Stimulated activated CD4-positive, alpha-beta T cell treated with anti-CD3 and anti-CD28 coated beads, Interleukin-4, amount 100 ng/mL, for 24 hours (primary cell): Measurements from ENCODE around the gene ADAR.

Experiments
- DNase-seq: peaks from one replicate; pipeline ENCODE4 v3.0.0-alpha.2; 2020

Gene ADAR

GRCh38 chr1:154579374-154579773, 28.6 kb downstream of the ADAR start:
- DNase-seq: no peak

DNA sequence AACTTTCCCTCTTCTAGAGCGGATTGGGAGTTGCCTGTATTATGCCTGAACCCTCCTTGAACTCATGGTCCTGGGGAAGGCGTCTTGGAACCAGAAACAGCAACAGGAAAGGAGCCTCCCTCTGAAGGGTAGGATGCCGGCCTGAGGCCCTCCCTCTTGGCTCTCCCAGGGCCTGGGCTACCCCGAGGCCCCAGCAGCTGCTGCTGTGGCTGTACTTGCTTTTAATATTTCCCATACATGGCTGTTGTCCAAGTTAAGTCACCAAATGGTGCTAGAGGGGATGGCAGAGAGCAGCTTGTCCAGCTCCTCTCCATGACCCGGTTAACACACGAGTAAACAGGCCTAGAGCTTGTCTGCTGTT, 29.9 kb downstream of the ADAR start:
- DNase-seq: no peak

- DNase-seq: no peak
These were observed 30.5 kb downstream of the ADAR start for GRCh38 chr1:154577346-154578057.

DNA sequence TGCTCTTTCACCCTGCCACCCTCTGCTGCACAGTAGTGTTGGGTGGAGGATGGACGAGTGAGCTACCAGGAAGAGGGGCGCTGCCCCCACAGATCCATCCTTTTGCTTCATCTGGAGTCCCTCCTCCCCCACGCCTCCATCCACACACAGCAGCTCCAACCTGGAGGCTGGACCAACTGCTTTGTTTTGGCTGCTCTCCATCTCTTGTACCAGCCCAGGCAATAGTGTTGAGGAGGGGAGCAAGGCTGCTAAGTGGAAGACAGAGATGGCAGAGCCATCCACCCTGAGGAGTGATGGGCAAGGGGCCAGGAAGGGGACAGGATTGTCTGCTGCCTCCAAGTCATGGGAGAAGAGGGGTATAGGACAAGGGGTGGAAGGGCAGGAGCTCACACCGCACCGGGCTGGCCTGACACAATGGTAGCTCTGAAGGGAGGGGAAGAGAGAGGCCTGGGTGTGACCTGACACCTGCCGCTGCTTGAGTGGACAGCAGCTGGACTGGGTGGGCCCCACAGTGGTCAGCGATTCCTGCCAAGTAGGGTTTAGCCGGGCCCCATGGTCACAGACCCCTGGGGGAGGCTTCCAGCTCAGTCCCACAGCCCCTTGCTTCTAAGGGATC, 31.9 kb downstream of the ADAR start:
- no peak for DNase-seq

- no peak for DNase-seq
These were observed 32.6 kb downstream of the ADAR start for GRCh38 chr1:154575147-154575927.

GRCh38 chr1:154574716-154575115, 33.3 kb downstream of the ADAR start:
- DNase-seq: no peak

- no peak for DNase-seq
These were observed 34.8 kb downstream of the ADAR start for GRCh38 chr1:154573168-154573510.

GRCh38 chr1:154572468-154573167, 35.4 kb downstream of the ADAR start:
- no peak for DNase-seq

- no peak for DNase-seq
These were observed 36.1 kb downstream of the ADAR start for GRCh38 chr1:154571964-154572288.

DNA sequence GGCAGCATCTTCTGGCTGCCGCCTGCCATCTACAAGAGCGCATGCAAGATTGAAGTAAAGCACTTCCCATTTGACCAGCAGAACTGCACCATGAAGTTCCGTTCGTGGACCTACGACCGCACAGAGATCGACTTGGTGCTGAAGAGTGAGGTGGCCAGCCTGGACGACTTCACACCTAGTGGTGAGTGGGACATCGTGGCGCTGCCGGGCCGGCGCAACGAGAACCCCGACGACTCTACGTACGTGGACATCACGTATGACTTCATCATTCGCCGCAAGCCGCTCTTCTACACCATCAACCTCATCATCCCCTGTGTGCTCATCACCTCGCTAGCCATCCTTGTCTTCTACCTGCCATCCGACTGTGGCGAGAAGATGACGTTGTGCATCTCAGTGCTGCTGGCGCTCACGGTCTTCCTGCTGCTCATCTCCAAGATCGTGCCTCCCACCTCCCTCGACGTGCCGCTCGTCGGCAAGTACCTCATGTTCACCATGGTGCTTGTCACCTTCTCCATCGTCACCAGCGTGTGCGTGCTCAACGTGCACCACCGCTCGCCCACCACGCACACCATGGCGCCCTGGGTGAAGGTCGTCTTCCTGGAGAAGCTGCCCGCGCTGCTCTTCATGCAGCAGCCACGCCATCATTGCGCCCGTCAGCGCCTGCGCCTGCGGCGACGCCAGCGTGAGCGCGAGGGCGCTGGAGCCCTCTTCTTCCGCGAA, 36.6 kb downstream of the ADAR start:
- no peak for DNase-seq

GRCh38 chr1:154568157-154568815, 39.7 kb downstream of the ADAR start:
- no peak for DNase-seq

GRCh38 chr1:154567386-154568156, 40.4 kb downstream of the ADAR start, which contains the start of gene CHRNB2:
Gene CHRNB2 (plus strand): TSS chr1:154567778. CDS start chr1:154568045, 267 bp downstream.
- peak; percentile 68 for DNase-seq

- DNase-seq: no peak
These were observed 42.1 kb downstream of the ADAR start for GRCh38 chr1:154565876-154566275.

DNA sequence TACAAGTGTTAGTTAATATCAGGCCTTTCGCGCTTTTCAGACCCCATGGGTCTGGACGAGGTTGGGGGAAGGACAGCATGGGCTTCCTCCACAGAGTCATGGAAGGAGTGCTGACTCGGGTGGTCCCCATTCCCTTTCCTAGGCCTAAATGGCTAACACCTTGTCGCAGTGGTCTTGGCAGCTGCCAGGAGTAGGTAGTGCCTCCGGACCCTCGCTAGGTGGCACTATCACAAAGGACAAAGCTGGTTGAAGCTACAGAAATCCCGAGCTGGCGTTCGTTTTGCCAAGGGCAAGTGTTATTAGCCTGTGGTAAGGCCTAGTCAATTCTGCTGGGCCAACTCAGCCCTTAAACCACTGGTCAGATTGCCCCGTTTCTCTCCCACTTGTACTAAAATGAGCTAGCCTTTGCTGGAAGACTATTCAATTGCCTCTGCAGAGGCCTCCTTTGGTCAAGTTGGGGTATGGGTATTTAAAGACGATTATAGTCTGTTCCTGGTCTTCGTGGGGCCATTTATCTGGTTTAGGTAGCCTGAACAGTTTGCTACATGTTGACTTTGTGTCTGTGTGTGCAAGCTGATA, 48.4 kb downstream of the ADAR start:
- peak; percentile 89 for DNase-seq

DNA sequence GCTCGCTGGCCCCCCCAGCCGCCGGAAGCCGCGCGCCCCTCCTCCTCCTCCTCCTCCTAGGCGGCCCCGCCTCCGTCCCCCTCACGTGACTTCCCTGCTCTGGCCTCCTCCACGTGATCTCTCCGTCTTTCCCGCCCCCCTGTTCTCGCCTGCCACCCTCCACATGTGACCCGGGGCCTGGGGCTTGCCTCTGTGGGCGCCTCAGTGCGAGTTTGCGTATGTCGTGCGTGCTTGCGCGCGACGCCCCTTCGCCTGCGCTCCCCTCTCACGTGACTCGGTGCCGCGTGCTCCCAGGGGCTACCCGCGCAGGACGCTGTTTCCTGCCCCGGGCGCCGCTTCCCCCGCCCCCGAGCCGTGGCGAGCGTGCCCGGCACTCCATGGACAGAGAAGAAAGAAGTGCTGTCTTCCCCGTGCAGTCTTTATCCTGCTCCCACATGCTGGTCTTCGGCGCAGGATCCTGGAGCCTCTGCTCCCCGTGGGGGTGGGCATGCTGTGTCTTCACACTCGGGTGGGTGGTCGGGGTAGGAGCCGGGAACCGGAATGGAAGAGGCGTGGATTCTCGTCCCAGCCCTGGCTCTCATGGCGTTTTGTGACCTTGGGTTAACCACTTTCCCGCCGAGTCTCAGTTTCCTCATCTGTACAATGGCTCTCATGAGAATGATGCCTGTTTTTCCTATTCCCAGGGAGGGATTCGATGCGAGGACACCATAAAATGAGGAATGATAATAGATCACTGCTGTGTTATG, 49.1 kb downstream of the ADAR start:
- peak; percentile 100 for DNase-seq

- peak; percentile 21 for DNase-seq
These were observed 49.9 kb downstream of the ADAR start, which contains the start of gene UBE2Q1 for GRCh38 chr1:154557939-154558719. Gene UBE2Q1 (minus strand): TSS chr1:154558662. CDS start chr1:154558553, 109 bp downstream.

- DNase-seq: no peak
These were observed 50.6 kb downstream of the ADAR start for GRCh38 chr1:154557248-154557938.

GRCh38 chr1:154556422-154556821, 51.6 kb downstream of the ADAR start:
- no peak for DNase-seq
